ENCODE results near the gene SUGP1.

SUGP1 gene

DNA sequence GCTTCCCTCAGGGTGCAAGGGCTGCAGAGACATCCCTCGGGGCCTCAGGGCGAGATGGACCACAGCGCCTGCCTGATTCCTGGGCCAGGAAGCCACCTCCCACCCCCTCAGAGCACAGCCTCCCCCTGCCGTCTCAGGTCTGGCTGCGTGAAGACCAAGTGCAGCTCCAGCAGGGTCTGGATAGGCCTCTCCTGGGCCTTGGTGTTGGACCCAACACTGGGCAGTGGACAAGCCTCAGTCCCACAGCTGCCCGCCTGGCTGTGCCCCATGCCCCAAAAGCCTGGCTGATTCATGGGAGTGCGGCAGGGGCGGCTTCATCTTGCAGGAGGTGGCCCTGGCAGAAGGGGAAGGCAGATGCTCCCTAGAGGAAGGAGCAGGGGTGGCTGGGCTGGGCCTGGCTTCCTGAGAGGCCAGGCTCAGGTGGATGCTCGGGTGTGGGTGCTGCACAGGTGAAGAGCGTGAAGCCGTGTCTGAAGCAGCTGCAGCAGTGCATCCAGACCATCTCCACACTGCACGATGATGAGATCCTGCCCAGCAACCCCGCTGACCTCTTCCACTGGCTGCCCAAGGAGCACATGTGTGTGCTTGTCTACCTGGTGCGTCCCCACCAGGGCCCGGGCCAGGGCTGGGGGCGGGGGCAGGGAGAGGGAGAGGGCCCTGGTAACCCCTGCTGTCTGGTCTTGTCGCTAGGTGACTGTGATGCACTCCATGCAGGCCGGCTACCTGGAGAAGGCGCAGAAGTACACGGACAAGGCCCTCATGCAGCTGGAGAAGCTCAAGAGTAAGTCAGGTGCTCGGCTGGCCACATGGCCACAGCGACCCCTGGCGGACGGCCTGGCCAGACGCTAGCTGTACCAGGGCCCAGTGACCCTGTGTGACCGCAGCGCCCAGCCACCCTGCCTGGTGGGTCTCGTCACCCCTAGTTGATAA lies 22.0 kb upstream of the SUGP1 start:
- peak; percentile 9 for DNase-seq (ENCODE audit: low spot score)
- no peak for FAIRE-seq

DNA sequence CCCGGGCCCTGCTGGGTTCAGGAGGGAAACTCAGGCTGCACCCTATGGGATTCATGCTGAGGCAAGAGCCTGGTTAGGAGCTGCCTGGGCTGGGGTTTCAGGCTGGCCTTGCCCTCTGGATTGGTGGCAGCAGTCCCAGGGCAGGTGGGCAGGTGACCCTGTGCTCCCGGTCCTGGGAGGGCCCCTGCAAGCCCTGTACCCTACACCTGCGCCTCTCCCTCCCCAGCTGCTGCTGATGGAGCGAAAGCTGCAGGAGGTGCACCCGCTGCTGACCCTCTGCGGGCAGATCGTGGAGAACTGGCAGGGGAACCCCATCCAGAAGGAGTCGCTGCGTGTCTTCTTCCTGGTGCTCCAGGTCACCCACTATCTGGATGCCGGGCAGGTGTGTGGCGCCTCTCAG lies 20.7 kb upstream of the SUGP1 start:
- FAIRE-seq (no peak), DNase-seq (ENCODE audit: low spot score) (no peak)

DNA sequence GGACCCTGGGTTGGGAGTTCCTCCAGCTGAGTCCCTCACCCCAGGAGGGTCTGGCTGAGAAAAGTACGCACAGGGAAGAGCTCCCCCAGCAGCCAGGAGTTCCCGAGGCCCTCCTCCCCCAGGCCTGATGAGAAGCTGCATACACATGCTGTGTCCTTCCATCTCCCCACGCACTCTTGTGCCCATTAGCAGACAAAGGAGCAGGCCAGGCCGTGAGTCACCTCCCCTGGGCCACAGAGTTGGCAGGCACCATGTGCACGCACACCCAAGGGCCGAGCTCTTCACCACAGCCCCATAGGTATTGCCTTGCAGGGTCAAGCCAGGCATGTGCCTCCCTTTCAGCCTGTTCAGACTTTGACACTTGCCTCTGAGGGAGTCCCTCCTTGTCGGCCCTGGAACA lies 17.8 kb upstream of the SUGP1 start:
- no peak for DNase-seq (ENCODE audit: low spot score)
- no peak for FAIRE-seq

DNA sequence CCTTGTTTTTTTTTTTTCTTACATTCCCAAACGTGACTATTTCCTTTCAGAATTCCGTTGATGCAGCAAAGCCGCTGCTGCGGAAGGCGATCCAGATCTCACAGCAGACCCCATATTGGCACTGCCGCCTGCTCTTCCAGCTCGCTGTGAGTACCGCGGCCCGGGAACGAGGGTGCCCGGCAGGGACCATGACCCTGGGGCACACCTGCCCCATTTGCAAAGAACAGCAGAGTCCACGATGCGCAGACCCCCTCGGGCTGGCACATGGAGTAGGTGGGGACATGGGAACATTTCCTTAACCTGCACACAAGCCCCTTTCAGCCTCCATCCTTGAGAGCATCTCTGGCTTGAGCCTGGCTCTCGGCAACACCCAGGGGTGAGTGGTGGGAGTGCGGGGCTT lies 16.8 kb upstream of the SUGP1 start:
- no peak for DNase-seq (ENCODE audit: low spot score)

DNA sequence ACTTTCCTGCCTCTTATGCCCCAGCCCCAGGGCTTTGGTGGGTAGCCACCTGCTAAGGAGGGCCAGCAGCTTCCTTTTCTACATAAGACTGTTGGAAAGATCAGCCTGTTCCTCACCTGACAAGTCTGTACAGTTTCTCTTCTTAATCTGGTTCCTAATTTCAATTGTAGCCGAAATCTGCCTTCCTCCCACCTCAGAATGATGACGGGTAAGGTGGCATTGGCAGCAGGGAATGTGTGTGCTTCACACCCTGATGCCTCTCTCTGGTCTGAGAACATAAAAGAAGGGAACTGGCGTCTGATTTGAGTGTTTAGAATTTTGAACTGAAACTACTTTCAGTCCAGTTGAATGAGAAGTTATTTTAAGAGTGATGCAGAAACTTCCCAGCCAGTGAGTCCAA lies 16.3 kb upstream of the SUGP1 start:
- FAIRE-seq, result no peak
- DNase-seq (ENCODE audit: low spot score), result no peak

More for the DNA sequence above, 16.8 kb upstream of the SUGP1 start:
- FAIRE-seq, result no peak

DNA sequence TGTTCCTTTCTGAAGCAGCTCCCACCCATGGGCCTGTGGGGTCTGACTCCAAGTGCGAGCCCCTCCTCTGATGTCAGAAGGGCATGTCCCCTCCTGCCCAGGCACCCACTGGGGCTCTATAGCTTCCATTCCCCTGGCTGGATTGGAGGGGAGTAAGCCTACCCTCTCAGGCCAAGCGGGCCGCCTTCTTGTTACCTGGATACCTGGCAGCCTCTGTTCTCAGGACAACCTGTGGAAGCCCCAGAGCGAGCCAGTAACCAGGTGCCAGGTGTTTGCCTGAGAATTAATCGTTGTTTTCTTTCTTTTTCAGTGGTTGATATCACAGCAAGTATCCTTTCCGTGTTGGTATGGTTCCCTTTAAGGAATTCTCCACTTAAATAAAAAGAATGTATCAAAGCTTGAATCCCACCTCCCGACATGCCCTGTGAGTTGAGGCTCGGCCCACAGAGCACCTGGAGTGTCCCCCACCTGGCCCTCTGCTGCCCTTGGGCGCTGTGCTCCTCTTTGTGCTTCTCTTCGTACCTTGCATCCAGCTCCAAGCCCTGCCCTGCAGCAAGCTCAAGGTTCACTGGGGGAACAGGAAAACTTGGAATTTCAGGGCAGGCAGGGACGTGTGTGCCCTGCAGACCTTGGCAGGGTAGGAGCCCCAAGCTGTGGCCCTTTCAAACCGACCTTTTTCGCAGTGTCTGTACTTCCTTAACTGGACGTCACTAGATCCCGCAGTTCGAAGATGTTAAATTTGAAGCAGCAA lies 15.3 kb upstream of the SUGP1 start:
- FAIRE-seq (no peak), DNase-seq (ENCODE audit: low spot score) (no peak)

DNA sequence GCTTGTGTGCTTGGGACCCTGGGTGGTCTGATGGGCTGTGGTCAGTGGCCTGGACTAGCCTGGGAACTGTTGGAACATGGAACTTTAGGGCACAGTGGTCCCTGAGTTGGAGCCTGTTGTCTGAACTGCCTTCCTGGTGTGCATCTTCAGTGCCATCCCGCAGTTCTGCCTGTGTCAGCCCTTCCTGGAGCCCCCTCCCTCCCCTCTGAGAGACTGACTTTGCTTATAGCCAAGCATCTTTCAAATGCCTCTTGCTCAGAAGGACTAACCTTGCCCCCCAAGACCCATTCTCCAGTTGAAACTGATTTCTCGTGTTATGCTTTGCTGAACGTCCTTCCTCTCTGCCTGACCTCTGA lies 14.7 kb upstream of the SUGP1 start:
- no peak for DNase-seq (ENCODE audit: low spot score)
- no peak for FAIRE-seq

DNA sequence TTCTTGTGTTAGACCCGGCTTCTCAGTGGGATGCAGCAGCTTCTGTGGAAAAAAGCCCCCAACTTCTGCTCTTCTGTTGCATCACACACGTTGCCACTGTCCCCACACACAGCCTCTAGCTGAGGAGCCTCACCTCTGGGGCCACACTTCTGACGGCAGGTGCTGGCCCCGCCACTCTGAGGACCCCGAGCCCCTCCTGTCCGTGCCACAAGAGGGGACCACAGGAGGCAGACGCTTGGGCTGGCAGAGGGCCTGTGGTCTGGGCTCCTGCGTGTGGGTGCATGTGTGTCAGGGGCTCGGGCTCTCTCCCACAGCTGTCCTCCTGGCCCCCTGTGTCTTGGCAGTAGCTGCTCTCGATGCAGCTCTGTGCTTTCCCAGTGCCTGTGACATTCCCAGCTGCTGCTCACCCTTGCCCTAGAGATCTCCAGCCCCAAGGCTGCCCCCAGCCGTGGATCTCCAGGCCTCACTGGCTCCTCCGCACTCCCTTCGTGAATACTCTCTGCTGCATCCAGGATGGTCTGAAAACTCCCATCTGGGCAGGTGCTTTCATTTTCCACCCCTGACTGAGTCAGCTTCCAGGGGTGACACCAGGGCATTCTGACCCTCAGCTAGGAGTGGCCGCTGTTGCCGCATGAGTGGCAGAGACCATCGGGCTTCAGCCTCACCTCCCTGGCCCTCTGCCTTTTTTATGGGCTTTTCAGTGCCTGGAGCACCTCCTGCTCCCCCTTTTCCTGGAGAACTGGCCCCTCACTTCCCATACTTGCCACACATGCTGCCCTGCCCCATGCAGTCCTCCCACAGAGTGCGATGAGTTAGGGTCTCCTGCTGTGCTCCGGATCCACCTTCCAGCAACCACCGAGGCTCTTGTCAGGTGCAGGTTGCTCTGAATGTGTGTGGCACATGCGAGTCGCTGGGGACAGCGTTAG lies 14.0 kb upstream of the SUGP1 start:
- FAIRE-seq (no peak), DNase-seq (ENCODE audit: low spot score) (no peak)

DNA sequence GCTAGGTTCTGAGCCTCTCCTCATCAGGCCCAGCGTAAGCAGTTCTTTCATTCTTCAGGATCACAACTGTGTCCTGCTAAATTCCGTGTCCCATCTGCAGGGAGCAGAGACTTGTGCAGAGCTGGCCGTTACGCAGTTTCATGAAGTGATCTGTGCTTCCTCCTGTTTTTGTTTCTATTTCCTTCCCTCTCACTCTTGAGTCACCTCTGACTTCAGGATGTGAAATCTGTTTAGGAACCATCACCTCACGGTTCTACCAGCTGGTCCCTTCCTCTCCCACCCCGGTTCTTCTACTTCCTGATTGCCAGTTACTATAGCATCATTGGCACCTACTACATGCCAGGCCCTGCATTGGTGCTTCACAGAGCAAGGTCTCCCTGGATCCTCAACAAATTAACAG lies 8.8 kb upstream of the SUGP1 start:
- FAIRE-seq (no peak), DNase-seq (ENCODE audit: low spot score) (no peak)

DNA sequence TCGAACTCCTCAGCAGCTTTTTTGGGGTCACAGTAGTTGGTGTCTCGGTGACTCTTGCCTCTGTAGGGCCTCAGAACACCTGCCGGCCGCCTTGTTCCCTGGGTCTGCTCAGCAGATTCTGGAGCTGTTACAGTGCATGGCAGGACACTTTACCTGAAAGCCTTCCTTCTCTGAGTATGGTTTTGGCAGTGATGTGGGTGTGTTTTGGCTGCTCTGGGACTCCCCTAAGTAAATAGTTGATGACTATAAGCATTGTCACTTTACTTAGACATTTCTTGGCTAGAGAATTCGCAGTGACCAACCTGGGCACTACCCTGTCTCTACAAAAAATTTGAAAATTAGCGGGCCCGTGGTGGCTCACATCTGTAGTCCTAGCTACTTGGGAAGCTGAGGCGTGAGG lies 7.4 kb upstream of the SUGP1 start:
- DNase-seq (ENCODE audit: low spot score), result no peak
- no peak for FAIRE-seq

DNA sequence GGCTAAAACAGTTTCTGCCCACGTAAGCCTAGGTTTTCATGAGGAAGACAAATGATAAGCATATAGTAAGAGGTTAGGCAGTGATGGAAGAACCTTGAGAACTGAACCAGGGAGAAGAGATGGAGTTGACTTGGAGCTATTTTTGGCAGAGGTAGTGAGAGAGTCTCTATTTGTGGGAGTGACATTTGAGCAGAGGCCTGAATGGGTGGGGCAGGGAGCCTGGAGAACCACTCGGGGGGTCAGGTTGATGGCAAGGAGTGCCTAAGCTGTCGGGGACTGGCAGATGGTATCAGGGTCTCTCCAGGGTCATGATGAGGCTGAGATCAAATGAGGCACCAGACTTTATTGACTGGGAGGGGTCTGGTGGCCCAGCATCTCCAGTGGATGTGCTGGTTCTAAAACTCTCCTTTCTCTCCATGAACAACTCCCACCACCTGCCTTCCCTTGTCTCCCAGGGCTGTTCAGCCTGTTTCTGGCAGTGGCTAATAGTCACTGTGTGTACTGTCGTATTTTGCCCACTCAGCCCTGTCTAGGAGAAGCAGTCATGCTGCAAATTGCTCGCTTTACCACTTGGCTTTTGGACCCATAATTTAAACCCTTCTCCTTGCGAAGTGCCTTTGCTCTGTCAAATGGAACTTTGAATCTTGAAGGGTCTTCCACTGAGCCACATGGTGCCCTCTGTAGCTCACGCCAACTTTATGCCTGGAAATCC lies 3.9 kb upstream of the SUGP1 start:
- DNase-seq (ENCODE audit: low spot score), result no peak
- FAIRE-seq, result no peak

DNA sequence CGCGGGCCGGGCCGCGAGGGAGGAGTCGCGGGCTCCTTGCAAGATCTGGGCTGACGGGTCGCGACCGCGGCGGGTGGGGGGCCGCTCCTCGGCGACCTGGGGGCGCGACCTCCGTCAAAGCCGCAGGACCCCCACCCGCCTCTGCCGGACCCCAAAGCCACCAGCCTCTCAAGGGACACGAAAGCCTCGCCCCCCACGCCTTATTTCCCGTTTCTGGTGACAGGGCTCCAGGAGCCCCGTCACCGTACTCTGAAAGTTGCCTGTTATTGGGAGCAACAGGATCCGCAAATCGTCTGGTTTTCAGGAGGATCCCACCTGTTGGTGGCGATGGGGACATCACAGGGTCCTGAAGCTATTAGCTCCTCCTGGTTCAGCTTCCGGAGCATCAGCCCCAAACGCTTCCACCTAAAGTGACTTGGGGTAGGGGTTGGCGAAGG lies 850 bp upstream of the SUGP1 start:
- FAIRE-seq (no peak), DNase-seq (ENCODE audit: low spot score) (no peak)

DNA sequence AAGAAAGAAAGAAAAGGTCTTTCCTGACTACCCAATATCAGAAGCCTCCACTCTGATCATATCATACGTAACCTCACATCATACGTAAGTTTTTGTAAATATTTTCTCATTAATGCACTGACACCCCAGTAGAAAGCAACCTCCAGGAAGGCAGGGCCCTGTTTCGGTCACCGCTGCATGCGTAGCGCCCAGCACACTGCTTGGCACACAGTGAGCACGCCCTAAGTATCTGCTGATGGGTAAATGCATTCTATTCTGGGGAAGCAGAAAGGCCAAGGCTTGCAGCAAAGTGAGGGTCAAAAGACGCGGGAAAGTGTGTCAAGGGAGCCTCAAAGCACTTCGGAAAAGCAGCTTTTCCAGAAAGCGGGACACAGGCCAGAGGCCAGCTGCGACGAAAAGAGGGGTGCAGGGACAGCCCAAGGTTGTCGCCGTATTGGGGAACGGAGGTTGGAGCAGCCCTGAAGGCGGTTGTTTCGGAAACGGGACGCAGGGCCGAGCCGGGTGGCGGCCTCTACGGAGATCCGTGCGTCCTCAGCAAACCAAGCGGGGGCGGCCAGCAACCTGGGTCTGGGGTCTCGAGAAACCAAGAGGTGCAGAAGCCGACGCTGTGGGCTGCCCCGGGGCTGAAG lies 463 bp downstream of the SUGP1 start:
- no peak for DNase-seq (ENCODE audit: low spot score)

DNA sequence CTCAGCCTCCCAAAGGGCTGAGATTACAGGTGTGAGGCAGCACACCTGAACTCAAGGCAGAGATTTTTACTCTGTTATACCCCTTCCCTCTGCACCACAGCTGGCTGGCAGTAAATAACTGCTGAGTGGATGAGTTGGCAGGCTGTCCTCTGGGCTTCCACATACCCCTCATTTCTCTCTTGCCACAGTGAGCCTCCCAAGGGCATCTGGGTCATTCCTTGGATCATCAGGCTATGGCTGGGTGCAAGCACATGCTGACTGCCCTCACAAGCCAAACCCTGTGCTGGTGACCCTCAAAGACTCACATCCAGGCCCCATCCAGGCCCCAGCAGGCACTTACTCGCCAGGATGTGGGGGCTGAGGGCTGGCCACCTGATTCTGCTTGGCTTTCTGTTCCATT lies 4.2 kb downstream of the SUGP1 start:
- no peak for DNase-seq (ENCODE audit: low spot score)
- no peak for FAIRE-seq

More for the DNA sequence above, 463 bp downstream of the SUGP1 start:
- no peak for FAIRE-seq

DNA sequence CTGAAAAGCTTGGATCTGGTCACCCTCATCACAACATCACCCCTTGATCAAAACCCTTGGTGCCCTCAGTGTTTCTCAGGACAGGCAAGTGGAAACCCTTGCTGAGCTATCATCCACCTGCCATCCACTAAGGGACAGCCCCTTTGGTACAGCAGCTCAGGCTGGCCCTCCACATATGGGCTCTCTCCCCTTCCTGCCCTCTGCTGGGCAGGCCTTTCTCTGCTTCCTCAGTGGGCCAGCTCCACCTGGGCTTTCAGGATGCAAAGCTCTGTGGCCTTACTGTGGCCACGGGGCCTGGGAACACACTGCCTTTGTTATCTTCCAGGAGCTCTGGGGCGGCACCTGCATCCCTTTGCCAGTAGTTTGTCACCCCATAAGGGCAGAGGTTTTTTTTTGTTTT lies 4.9 kb downstream of the SUGP1 start:
- no peak for DNase-seq (ENCODE audit: low spot score)
- no peak for FAIRE-seq

DNA sequence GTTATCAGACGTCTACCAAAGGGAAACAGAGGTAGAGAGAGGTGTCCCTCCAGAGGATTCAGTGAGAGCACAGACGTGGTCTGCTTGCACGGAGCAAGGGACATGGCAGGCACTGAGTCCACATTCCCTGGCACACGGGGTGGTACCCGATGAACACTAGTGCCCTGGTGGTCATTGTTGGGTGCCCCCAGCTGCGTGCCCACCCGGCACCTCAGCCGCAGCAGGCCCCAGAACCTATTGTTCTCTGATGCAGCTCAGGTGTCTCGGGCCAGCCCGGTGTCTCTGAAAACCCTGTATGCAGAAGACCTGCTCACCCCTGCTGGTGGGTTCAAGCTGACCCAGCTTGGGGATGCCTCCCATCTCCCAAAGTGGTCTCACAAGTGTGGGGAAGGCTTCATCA lies 11.9 kb downstream of the SUGP1 start:
- no peak for DNase-seq (ENCODE audit: low spot score)
- FAIRE-seq, result no peak

DNA sequence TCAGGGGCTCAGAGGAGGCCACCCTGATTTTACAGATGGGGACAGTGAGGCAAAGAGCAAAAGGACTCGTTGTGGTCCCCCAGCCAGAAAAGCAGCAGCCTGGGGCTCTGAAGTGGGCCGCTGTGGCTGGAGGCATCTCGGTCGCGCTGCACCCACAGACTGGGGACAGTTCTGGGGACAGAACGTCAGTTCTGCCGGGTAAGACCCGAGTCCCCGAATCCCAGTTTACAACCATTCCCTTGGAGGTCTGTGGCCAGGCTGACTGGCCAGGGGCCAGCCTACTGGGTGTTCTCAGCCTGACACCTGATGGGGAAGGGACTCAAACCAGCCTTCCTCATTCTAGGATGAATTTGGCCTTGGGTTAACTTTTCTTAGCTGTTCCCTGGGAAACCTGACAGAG lies 14.1 kb downstream of the SUGP1 start:
- FAIRE-seq (no peak), DNase-seq (ENCODE audit: low spot score) (no peak)

DNA sequence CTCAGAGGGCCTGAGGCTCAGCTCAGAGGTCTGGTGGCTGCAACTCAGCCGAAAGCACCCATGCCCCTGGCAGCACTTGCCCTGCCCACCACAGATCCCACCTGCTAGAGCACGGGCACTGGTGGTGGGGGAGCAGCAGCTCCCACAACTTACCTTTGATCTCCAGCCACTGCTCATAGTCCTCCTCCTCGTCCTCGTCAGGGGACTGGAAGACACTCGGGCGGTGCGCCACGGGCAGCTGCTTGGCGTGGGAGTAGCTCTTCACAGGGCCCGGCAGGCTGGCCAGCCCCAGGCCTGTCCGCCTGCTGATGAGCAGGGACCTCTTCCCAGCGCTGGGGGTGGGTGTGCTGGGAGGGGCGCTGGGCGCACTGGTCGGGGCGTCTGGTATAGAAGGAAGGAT lies 14.6 kb downstream of the SUGP1 start:
- no peak for DNase-seq (ENCODE audit: low spot score)
- FAIRE-seq, result no peak

DNA sequence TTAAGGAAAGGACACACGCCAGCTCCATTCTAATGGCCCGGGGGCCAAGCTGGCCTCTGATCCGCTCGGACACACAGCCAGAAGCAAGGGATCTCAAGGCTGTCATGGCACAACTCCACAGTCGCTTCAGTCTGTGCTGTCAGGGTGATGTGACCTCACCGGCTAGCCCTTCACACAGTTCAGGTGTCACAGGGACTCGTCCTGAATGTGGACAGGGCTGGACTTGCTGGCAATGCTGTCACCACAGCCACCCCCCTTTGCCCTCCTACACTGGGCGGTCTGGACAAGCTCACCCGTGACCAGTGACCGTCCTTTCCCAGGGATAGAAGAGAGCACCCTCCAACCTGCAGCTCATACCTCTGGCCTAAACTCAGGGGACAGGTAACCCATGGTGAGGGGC lies 15.2 kb downstream of the SUGP1 start:
- no peak for FAIRE-seq
- no peak for DNase-seq (ENCODE audit: low spot score)

DNA sequence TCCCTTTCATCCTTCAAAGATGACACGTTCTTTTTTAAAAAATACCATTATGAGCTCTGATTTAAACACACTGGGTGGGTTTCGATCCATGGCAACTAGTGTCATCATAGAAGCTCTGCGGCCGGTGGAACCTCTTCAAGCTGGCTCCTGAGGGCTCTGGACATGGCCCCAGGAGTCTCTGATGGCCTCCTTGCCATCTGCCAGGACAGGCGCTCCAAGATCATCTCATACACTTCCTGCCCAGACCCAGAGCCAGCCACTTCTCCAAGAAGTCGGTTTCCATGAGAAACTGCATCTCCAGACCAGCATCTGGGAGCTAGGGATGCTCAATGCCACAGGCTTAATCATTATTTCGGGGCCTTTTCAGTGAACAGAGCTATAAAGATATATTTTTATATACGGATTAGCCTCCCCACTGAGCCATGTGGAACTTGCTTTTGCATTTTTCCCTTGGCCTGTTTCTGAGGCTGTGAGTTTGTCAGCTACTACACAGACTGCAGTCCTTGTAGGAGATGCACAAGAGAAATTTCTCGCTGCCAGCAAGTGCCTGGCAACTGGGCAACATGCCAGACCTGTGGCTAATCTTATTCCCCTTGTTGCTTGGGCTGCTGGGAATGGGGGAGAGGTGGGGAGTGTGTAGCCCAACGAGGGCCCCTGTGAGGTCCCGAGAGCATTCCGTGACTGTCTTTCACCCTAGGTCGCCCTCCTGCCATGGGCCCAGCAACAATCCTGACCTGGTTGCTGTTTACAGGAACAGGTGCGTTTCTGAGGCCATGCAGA lies 15.9 kb downstream of the SUGP1 start:
- FAIRE-seq (no peak), DNase-seq (ENCODE audit: low spot score) (no peak)
